D721Med (cell line): ENCODE data around the gene BIRC5.

Experiments used
- DNase-seq: peaks from one replicate; pipeline ENCODE4 v3.0.0; 2011; ENCODE audit warnings: low spot score; ENCODE audit not compliant: insufficient read length
- FAIRE-seq: peaks from 2 replicates; lab custom pipeline; 2011; peaks lifted over from hg19 to GRCh38; lab: Jason Lieb, UNC
- TF ChIP-seq, protein P1 (sequence below): IDR thresholded peaks from 2 replicates; pipeline ENCODE4 v1.5.1; 2012; ENCODE audit warnings: mild to moderate bottlenecking, control low read depth; ENCODE audit not compliant: insufficient read depth; ENCODE audit errors: missing control alignments

The BIRC5 gene

DNA sequence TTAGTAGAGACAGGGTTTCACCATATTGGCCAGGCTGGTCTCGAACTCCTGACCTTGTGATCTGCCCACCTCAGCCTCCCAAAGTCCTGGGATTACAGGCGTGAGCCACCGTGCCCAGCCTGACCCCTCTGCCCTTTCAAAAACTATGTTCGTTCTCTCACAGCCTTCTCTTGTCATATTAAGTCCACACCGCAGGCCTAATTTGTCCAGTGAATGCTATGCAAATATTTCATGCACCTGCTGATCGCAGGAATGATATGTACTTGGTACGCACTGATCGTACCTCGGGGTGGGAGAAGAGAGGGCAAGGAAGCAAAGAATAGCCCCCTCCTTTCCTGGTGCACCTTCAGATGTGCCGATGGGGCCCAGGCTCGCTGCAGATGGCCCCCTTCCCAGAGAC is 3.0 kb upstream of the BIRC5 start:
- no peak for FAIRE-seq
- TF ChIP-seq, protein P1, sequence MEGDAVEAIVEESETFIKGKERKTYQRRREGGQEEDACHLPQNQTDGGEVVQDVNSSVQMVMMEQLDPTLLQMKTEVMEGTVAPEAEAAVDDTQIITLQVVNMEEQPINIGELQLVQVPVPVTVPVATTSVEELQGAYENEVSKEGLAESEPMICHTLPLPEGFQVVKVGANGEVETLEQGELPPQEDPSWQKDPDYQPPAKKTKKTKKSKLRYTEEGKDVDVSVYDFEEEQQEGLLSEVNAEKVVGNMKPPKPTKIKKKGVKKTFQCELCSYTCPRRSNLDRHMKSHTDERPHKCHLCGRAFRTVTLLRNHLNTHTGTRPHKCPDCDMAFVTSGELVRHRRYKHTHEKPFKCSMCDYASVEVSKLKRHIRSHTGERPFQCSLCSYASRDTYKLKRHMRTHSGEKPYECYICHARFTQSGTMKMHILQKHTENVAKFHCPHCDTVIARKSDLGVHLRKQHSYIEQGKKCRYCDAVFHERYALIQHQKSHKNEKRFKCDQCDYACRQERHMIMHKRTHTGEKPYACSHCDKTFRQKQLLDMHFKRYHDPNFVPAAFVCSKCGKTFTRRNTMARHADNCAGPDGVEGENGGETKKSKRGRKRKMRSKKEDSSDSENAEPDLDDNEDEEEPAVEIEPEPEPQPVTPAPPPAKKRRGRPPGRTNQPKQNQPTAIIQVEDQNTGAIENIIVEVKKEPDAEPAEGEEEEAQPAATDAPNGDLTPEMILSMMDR = no peak
- no peak for DNase-seq

DNA sequence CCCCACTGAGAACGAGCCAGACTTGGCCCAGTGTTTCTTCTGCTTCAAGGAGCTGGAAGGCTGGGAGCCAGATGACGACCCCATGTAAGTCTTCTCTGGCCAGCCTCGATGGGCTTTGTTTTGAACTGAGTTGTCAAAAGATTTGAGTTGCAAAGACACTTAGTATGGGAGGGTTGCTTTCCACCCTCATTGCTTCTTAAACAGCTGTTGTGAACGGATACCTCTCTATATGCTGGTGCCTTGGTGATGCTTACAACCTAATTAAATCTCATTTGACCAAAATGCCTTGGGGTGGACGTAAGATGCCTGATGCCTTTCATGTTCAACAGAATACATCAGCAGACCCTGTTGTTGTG is 631 bp downstream of the BIRC5 start:
- TF ChIP-seq, protein P1 = no peak
- no peak for FAIRE-seq
- no peak for DNase-seq

DNA sequence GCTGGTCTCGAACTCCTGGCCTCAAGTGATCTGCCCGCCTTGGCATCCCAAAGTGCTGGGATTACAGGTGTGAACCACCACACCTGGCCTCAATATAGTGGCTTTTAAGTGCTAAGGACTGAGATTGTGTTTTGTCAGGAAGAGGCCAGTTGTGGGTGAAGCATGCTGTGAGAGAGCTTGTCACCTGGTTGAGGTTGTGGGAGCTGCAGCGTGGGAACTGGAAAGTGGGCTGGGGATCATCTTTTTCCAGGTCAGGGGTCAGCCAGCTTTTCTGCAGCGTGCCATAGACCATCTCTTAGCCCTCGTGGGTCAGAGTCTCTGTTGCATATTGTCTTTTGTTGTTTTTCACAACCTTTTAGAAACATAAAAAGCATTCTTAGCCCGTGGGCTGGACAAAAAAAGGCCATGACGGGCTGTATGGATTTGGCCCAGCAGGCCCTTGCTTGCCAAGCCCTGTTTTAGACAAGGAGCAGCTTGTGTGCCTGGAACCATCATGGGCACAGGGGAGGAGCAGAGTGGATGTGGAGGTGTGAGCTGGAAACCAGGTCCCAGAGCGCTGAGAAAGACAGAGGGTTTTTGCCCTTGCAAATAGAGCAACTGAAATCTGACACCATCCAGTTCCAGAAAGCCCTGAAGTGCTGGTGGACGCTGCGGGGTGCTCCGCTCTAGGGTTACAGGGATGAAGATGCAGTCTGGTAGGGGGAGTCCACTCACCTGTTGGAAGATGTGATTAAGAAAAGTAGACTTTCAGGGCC is 5.5 kb downstream of the BIRC5 start:
- TF ChIP-seq, protein P1 = no peak
- FAIRE-seq (no peak), DNase-seq (no peak)

DNA sequence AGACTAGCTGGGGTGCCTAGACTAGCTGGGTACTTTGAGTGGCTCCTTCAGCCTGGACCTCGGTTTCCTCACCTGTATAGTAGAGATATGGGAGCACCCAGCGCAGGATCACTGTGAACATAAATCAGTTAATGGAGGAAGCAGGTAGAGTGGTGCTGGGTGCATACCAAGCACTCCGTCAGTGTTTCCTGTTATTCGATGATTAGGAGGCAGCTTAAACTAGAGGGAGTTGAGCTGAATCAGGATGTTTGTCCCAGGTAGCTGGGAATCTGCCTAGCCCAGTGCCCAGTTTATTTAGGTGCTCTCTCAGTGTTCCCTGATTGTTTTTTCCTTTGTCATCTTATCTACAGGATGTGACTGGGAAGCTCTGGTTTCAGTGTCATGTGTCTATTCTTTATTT is 9.0 kb downstream of the BIRC5 start:
- no peak for DNase-seq
- no peak for FAIRE-seq
- TF ChIP-seq, protein P1 = no peak

DNA sequence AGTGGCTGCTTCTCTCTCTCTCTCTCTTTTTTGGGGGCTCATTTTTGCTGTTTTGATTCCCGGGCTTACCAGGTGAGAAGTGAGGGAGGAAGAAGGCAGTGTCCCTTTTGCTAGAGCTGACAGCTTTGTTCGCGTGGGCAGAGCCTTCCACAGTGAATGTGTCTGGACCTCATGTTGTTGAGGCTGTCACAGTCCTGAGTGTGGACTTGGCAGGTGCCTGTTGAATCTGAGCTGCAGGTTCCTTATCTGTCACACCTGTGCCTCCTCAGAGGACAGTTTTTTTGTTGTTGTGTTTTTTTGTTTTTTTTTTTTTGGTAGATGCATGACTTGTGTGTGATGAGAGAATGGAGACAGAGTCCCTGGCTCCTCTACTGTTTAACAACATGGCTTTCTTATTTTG is 9.7 kb downstream of the BIRC5 start:
- no peak for FAIRE-seq
- TF ChIP-seq, protein P1 = no peak
- no peak for DNase-seq

DNA sequence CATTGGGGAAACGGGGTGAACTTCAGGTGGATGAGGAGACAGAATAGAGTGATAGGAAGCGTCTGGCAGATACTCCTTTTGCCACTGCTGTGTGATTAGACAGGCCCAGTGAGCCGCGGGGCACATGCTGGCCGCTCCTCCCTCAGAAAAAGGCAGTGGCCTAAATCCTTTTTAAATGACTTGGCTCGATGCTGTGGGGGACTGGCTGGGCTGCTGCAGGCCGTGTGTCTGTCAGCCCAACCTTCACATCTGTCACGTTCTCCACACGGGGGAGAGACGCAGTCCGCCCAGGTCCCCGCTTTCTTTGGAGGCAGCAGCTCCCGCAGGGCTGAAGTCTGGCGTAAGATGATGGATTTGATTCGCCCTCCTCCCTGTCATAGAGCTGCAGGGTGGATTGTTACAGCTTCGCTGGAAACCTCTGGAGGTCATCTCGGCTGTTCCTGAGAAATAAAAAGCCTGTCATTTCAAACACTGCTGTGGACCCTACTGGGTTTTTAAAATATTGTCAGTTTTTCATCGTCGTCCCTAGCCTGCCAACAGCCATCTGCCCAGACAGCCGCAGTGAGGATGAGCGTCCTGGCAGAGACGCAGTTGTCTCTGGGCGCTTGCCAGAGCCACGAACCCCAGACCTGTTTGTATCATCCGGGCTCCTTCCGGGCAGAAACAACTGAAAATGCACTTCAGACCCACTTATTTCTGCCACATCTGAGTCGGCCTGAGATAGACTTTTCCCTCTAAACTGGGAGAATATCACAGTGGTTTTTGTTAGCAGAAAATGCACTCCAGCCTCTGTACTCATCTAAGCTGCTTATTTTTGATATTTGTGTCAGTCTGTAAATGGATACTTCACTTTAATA is 10.4 kb downstream of the BIRC5 start:
- TF ChIP-seq, protein P1 = no peak
- no peak for FAIRE-seq
- DNase-seq = no peak
